ENCODE measurements around the gene GALNT15.

DNA sequence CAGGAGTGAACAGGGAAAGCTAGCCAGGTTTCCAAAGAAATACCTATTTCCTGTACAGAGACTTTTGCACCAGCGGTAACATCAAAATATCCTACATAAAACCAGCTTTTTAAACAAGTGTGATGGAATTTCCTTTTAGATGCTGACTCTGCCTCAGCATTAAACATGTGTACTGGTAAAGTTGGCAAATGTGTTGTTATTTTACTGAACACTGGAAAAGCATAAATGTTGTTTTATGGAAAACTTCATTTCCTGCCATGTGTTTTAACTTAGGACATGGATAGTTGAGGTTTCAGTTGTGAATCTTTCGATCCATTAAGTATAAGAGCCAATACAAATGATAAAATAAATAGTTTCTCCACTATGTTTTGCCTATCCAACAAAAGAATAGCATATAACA lies 106.2 kb downstream of the GALNT15 start:
- TF ChIP-seq, protein P1, sequence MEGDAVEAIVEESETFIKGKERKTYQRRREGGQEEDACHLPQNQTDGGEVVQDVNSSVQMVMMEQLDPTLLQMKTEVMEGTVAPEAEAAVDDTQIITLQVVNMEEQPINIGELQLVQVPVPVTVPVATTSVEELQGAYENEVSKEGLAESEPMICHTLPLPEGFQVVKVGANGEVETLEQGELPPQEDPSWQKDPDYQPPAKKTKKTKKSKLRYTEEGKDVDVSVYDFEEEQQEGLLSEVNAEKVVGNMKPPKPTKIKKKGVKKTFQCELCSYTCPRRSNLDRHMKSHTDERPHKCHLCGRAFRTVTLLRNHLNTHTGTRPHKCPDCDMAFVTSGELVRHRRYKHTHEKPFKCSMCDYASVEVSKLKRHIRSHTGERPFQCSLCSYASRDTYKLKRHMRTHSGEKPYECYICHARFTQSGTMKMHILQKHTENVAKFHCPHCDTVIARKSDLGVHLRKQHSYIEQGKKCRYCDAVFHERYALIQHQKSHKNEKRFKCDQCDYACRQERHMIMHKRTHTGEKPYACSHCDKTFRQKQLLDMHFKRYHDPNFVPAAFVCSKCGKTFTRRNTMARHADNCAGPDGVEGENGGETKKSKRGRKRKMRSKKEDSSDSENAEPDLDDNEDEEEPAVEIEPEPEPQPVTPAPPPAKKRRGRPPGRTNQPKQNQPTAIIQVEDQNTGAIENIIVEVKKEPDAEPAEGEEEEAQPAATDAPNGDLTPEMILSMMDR (IDR thresholded peaks at IDR 0.05) = no peak
- no peak for TF ChIP-seq POLR2A (IDR thresholded peaks at IDR 0.05)

All from heart left ventricle (tissue), 13 donors.